ENCODE measurements around the gene UGT1A10.

Gene UGT1A10

DNA sequence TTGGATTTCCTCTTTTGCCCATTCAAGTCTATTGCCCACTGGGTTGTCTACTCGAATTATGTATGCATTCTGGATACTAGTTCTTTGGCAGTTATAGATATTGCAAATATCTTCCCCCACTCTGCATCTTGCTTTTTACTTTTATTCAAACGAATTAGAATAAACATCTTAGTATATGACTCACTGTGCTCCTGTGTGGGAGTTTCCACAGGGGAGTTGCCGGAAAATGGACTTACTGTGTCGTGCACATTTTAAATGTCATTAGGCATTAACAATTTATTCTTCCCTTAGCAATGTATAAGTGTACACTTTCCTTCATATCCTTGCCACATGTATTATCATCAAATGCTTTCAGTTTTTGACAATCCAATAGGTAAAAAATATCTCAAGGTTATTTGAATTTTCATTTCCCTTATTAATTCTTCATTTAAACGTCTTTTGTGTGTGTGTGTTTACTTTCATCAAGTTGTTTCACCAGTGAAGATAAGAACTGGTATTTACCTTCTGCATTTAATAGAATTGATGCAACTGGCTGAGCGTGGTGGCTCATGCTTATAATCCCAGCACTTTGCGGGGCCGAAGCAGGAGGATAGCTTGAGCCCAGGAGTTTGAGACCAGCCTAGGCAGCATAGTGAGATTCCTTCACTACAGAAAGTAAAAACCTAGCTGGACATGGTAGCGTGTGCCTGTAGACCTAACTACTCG is 71.8 kb downstream of the UGT1A10 start:
- in situ Hi-C loops (cut with HindIII; ENCODE audit: low sequenced_read_pairs) = no loop called here
- TF ChIP-seq, protein P1, sequence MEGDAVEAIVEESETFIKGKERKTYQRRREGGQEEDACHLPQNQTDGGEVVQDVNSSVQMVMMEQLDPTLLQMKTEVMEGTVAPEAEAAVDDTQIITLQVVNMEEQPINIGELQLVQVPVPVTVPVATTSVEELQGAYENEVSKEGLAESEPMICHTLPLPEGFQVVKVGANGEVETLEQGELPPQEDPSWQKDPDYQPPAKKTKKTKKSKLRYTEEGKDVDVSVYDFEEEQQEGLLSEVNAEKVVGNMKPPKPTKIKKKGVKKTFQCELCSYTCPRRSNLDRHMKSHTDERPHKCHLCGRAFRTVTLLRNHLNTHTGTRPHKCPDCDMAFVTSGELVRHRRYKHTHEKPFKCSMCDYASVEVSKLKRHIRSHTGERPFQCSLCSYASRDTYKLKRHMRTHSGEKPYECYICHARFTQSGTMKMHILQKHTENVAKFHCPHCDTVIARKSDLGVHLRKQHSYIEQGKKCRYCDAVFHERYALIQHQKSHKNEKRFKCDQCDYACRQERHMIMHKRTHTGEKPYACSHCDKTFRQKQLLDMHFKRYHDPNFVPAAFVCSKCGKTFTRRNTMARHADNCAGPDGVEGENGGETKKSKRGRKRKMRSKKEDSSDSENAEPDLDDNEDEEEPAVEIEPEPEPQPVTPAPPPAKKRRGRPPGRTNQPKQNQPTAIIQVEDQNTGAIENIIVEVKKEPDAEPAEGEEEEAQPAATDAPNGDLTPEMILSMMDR (IDR thresholded peaks at IDR 0.05; ENCODE audit: low read depth, low read length, missing control alignments) = no peak
- no peak overlapping the region for H3K4me3 ChIP-seq (ENCODE audit: low read depth, low read length)
- no peak for DNase-seq (ENCODE audit: low read depth)

DNA sequence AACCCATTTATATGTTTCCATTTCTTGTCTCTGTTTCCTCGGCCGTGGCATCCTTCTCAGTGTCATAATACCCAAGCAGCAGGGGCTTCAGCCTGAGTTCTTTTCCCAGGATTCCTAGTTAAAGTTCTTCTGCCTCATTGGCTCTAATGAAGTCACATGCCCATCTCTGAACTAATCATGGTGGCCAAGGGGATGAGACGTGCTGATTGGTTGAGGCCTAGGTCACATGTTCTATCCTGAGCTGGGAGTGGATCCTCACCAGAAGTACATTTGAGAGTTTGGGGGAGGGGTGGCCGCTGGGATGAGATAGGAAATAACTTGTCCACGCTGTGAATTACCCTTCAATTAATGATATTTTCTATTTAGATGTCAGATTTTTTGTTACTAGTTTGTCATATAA is 72.7 kb downstream of the UGT1A10 start:
- in situ Hi-C loops (cut with HindIII; ENCODE audit: low sequenced_read_pairs) = no loop called here
- TF ChIP-seq, protein P1 (IDR thresholded peaks at IDR 0.05; ENCODE audit: low read depth, low read length, missing control alignments) = no peak
- H3K4me3 ChIP-seq (ENCODE audit: low read depth, low read length) = no peak overlapping the region
- DNase-seq (ENCODE audit: low read depth) = no peak

DNA sequence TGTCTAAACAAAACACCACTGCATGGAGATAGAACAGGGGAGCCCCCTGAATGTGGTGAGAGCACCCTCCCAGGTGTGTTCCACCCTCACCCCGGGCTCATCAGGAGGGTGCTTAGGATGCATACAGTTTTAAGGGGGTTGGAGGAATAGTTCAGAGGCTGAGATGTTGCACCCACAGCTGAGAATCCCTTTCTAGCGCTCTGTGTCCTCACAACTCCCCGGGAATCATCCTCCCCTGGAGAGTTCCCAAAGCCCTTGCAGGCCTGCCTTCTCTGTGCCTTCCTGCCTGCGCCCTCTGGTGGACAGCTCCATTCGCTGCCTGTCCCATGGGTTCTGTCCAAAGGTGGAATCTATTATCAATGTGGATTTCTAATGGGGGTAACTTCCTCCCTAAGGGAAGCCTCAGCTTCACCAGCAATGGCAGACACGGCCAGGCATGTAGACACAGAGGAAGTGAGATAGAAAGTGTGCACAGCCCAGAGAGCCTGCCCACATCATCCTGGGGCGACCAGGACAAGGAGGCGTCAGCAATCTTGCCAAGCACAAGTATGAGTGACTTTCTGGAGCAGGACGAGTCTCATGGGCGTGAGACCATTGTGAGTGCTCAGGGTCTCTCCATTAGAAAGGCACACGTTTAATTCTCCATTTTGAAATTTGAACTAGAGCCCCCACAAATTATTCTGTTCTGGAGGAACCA is 75.2 kb downstream of the UGT1A10 start:
- in situ Hi-C loops (cut with HindIII; ENCODE audit: low sequenced_read_pairs) = no loop called here
- TF ChIP-seq, protein P1 (IDR thresholded peaks at IDR 0.05; ENCODE audit: low read depth, low read length, missing control alignments) = peak; percentile 97
- peak; percentile 41 for DNase-seq (ENCODE audit: low read depth)
- no peak overlapping the region for H3K4me3 ChIP-seq (ENCODE audit: low read depth, low read length)

DNA sequence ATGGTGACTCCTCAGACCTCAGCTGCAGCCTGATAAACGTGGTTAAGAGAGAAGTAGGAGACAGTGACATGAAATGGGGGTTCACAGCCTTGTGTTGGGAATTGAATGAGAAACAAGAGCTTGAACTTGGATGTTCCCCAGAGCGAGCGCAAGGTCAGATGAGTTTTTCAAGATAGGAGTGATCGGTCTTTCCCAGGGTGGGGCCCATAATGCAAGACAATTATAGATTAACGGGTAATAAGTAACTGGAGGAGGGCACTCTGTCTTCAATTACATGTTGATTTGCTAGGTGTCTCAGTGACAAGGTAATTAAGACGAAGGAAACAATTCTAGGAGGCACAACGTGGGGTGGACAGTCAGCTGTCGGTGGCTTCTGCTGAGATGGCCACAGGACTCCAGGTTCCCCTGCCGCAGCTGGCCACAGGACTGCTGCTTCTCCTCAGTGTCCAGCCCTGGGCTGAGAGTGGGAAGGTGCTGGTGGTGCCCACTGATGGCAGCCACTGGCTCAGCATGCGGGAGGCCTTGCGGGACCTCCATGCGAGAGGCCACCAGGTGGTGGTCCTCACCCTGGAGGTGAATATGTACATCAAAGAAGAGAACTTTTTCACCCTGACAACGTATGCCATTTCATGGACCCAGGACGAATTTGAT is 76.5 kb downstream of the UGT1A10 start, which contains the start of gene UGT1A5:
UGT1A5 (plus strand) TSS at position 297 of the 651 bp plus-strand sequence; CDS start at position 382, 85 bp downstream.
- no peak for DNase-seq (ENCODE audit: low read depth)
- H3K4me3 ChIP-seq (ENCODE audit: low read depth, low read length) = no peak within 1 kb of the TSS
- TF ChIP-seq, protein P1 (IDR thresholded peaks at IDR 0.05; ENCODE audit: low read depth, low read length, missing control alignments) = no peak
- in situ Hi-C loops (cut with HindIII; ENCODE audit: low sequenced_read_pairs) = no loop called here

DNA sequence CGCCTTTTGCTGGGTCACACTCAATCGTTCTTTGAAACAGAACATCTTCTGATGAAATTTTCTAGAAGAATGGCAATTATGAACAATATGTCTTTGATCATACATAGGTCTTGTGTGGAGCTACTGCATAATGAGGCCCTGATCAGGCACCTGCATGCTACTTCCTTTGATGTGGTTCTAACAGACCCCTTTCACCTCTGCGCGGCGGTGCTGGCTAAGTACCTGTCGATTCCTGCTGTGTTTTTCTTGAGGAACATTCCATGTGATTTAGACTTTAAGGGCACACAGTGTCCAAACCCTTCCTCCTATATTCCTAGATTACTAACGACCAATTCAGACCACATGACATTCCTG is 77.0 kb downstream of the UGT1A10 start:
- in situ Hi-C loops (cut with HindIII; ENCODE audit: low sequenced_read_pairs) = no loop called here
- H3K4me3 ChIP-seq (ENCODE audit: low read depth, low read length) = no peak overlapping the region
- no peak for DNase-seq (ENCODE audit: low read depth)
- TF ChIP-seq, protein P1 (IDR thresholded peaks at IDR 0.05; ENCODE audit: low read depth, low read length, missing control alignments) = no peak

DNA sequence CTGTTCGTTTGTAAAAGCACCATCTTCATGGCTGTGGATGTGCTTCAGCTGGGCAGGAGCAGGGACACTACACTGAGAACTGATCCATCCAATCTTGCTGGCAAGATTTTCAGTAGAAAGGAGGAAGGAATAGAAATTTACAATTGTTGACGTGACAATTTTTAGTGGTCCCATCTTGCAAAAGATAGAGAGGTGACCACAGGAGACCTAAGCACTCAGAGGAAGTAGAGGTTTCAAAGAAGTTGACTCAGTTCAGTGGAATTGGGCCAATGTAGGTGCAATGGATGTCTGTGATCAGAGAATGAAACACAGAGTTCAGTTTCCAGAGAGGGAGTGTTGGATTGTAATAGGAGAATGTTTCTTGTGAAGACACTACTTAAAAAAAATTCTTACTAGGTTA is 77.9 kb downstream of the UGT1A10 start:
- in situ Hi-C loops (cut with HindIII; ENCODE audit: low sequenced_read_pairs) = no loop called here

More for the DNA sequence above, 77.9 kb downstream of the UGT1A10 start:
- H3K4me3 ChIP-seq (ENCODE audit: low read depth, low read length) = no peak overlapping the region
- no peak for DNase-seq (ENCODE audit: low read depth)
- TF ChIP-seq, protein P1 (IDR thresholded peaks at IDR 0.05; ENCODE audit: low read depth, low read length, missing control alignments) = no peak
